K562 (cell line): ENCODE data around the gene LTN1. TPM values are rescaled to one million over a fixed set of nuclear protein-coding genes. Genes with fewer than 3 reads are reported as not detected.

Experiments
- CBX3 ChIP-seq, 2 experiments: IDR thresholded peaks; 1 replicate in 1 of 2; 2 replicates in 1 of 2; pipeline ENCODE4 v1.6.1; 2012; ENCODE audit warnings: inconsistent platforms in 2 of 2, low read length in 2 of 2, borderline replicate concordance in 1 of 2, control low read depth in 1 of 2
- E2F5 ChIP-seq: sonication (generic); formaldehyde crosslinking; IDR thresholded peaks from 2 replicates; pipeline ENCODE4 v1.8.0; 2022; ENCODE audit warnings: mild to moderate bottlenecking, missing genetic modification reagents
- HNRNPH1 ChIP-seq: fragments of 200-400 bp; formaldehyde crosslinking; optimal IDR thresholded peaks from 2 replicates; pipeline ENCODE3; 2017; ENCODE audit warnings: low read depth, mild to moderate bottlenecking, low read length, moderate library complexity
- NR3C1 ChIP-seq: sonication (generic); formaldehyde crosslinking; IDR thresholded peaks from 2 replicates; pipeline ENCODE4 v1.8.1; 2022; ENCODE audit warnings: missing genetic modification reagents
- PCBP1 ChIP-seq: fragments of 200-400 bp; formaldehyde crosslinking; IDR thresholded peaks from 2 replicates; pipeline ENCODE4 v1.6.1; 2018; ENCODE audit warnings: mild to moderate bottlenecking, low read depth, low read length; ENCODE audit not compliant: poor library complexity, severe bottlenecking
- PPARD ChIP-seq: fragments of 250-450 bp; sonication (Bioruptor Pico); IDR thresholded peaks from 2 replicates; pipeline ENCODE4 v1.8.0; 2022; ENCODE audit warnings: inconsistent platforms, mild to moderate bottlenecking, moderate library complexity
- PTRF ChIP-seq: fragments of 450-650 bp; IDR thresholded peaks from 2 replicates; pipeline ENCODE4 v1.6.1; 2016; ENCODE audit warnings: mild to moderate bottlenecking, missing genetic modification characterization, missing compliant biosample characterization
- RFX1 ChIP-seq: fragments of 450-650 bp; IDR thresholded peaks from 2 replicates; pipeline ENCODE4 v1.6.1; 2016; ENCODE audit warnings: mild to moderate bottlenecking, moderate library complexity
- SMAD1 ChIP-seq: fragments of 150-350 bp; IDR thresholded peaks from 2 replicates; pipeline ENCODE4 v1.6.1; 2014; ENCODE audit warnings: low read length, low read depth; ENCODE audit not compliant: partially characterized antibody
- SMAD3 ChIP-seq: fragments of 450-650 bp; formaldehyde crosslinking; conservative IDR thresholded peaks from 2 replicates; pipeline ENCODE4 v1.4.0; 2020; ENCODE audit warnings: mild to moderate bottlenecking
- SMAD4 ChIP-seq: fragments of 250-450 bp; sonication (Bioruptor Pico); conservative IDR thresholded peaks from 2 replicates; pipeline ENCODE4 v1.8.0; 2021; ENCODE audit warnings: inconsistent platforms, mild to moderate bottlenecking, moderate library complexity
- TEAD4 ChIP-seq, 2 experiments: sonication (generic) in 1 of 2; formaldehyde crosslinking in 1 of 2; IDR thresholded peaks; 2 replicates each; pipeline versions ENCODE4 v1.6.1 to v1.8.0; 2012 to 2022; ENCODE audit warnings: borderline replicate concordance in 1 of 2, inconsistent platforms in 1 of 2, low read length in 1 of 2, mild to moderate bottlenecking in 1 of 2, missing genetic modification reagents in 1 of 2
- TGIF2 ChIP-seq: sonication (generic); formaldehyde crosslinking; IDR thresholded peaks from 2 replicates; pipeline ENCODE4 v1.8.1; 2022; ENCODE audit warnings: mild to moderate bottlenecking, missing genetic modification reagents, moderate library complexity
- ZBTB17 ChIP-seq: fragments of 450-650 bp; formaldehyde crosslinking; IDR thresholded peaks from 2 replicates; pipeline ENCODE4 v1.4.0; 2020; ENCODE audit warnings: mild to moderate bottlenecking
- ZBTB9 ChIP-seq: fragments of 450-650 bp; formaldehyde crosslinking; IDR thresholded peaks from 2 replicates; pipeline ENCODE4 v1.4.0; 2020; ENCODE audit warnings: mild to moderate bottlenecking, moderate library complexity
- ZNF280B ChIP-seq: fragments of 250-450 bp; sonication (Bioruptor Pico); IDR thresholded peaks from 2 replicates; pipeline ENCODE4 v1.5.1; 2021; ENCODE audit warnings: mild to moderate bottlenecking
- ZNF282 ChIP-seq: sonication (generic); formaldehyde crosslinking; IDR thresholded peaks from 2 replicates; pipeline ENCODE4 v1.8.1; 2023; ENCODE audit warnings: missing genetic modification reagents
- ZNF324 ChIP-seq: fragments of 250-450 bp; sonication (Bioruptor Pico); IDR thresholded peaks from 2 replicates; pipeline ENCODE4 v1.4.0; 2020; ENCODE audit warnings: mild to moderate bottlenecking
- ZNF668 ChIP-seq: fragments of 250-450 bp; sonication (Bioruptor Pico); IDR thresholded peaks from 2 replicates; pipeline ENCODE4 v1.8.0; 2022; ENCODE audit warnings: mild to moderate bottlenecking, inconsistent platforms
- ZNF740 ChIP-seq, 3 experiments: fragments of 200-800 bp in 1 of 3; sonication (Bioruptor generic) in 1 of 3; sonication (generic) in 1 of 3; formaldehyde crosslinking in 1 of 3; IDR thresholded peaks; 2 replicates each; pipeline versions ENCODE4 v1.6.1 to v1.8.0; 2016 to 2022; ENCODE audit warnings: mild to moderate bottlenecking in 2 of 3, missing compliant biosample characterization in 2 of 3, missing genetic modification characterization in 2 of 3, missing genetic modification reagents in 1 of 3
- ZNF778 ChIP-seq: fragments of 450-650 bp; formaldehyde crosslinking; IDR thresholded peaks from 2 replicates; pipeline ENCODE4 v1.4.0; 2020; ENCODE audit warnings: mild to moderate bottlenecking, moderate library complexity
- ZNF830 ChIP-seq: fragments of 250-450 bp; sonication (Bioruptor Pico); IDR thresholded peaks from 2 replicates; pipeline ENCODE4 v1.5.0; 2021; ENCODE audit warnings: mild to moderate bottlenecking
- polyA plus RNA-seq, 8 experiments: library from polyadenylated mRNA; depleted of rRNA in 4 of 8; stranded (reverse) in 5 of 8; unstranded in 3 of 8; fragments of >200 nt; fragmentation: Nextera tagmentation in 2 of 8; fragmentation: Illumina TruSeq in 1 of 8; extraction: Ambion mirVana in 2 of 8; extraction: Trizol in 1 of 8; gene quantifications; 2 replicates each; pipeline versions ENCODE4 v1.2.1 to v1.2.3, GENCODE V29; 2011 to 2014; ENCODE audit warnings: inconsistent platforms in 1 of 8, missing spikeins in 1 of 8
- total RNA-seq, 7 experiments: library from RNA; depleted of rRNA in 6 of 7; stranded (reverse); fragments of >200 nt in 6 of 7; fragmentation: Illumina TruSeq in 2 of 7; extraction: Trizol in 2 of 7; gene quantifications; 2 replicates each; pipeline versions ENCODE4 v1.2.1 to v1.2.3, GENCODE V29; 2011 to 2021; ENCODE audit warnings: low replicate concordance in 1 of 7

LTN1 gene
- total and polyA plus RNA-seq, 9 of the 15 experiments (the other 6 are each of a cell fraction or from before 2014, with no cell fraction given) = 15.7 to 49.6 (median 28.7) TPM

- TF ChIP-seq PCBP1 = no peak
- no peak for TF ChIP-seq TGIF2
- peak; percentile 82 for TF ChIP-seq SMAD1
- peak; percentile 97; the same call in 1 of the 2 replicates for TF ChIP-seq ZNF282
- no peak for TF ChIP-seq PPARD (CRISPR knock-in tag)
- TF ChIP-seq E2F5 (CRISPR knock-in tag) = 0 out of 2 replicates have a peak, but pooled peaks have one; percentile 87
- peak; percentile 82; the same call in 1 of the 2 replicates for TF ChIP-seq ZNF830 (CRISPR knock-in tag)
- peak; percentile 89 for TF ChIP-seq ZNF740 (CRISPR knock-in tag; IDR thresholded peaks at IDR 0.05)
- no peak for TF ChIP-seq ZNF740 (tag; IDR thresholded peaks at IDR 0.05)
- peak; percentile 81; the same call in 1 of the 2 replicates for TF ChIP-seq SMAD4 (CRISPR knock-in tag)
- TF ChIP-seq TEAD4 (IDR thresholded peaks at IDR 0.05; ENCODE audit: low read length) = peak; percentile 41; the same call in 1 of the 2 replicates
- peak; percentile 80; the same call in 1 of the 2 replicates for TF ChIP-seq TEAD4 (CRISPR knock-in tag; IDR thresholded peaks at IDR 0.05; ENCODE audit: borderline replicate concordance)
- TF ChIP-seq ZNF778 (CRISPR knock-in tag) = no peak
- TF ChIP-seq ZNF324 (CRISPR knock-in tag) = no peak
- no peak for TF ChIP-seq HNRNPH1
- TF ChIP-seq ZNF668 (CRISPR knock-in tag) = no peak
- peak; percentile 66 for TF ChIP-seq RFX1
- TF ChIP-seq SMAD3 (CRISPR knock-in tag) = peak; percentile 92
- no peak for TF ChIP-seq ZNF280B
- TF ChIP-seq PTRF (tag) = no peak
- peak; percentile 96 for TF ChIP-seq NR3C1 (CRISPR knock-in tag)
- TF ChIP-seq CBX3 (IDR thresholded peaks at IDR 0.05; ENCODE audit: borderline replicate concordance in 1 of 2, low read length in 2 of 2) = peak in 1 of 2 experiments; percentile 97; a peak in 2 of 3 replicates
- peak; percentile 96; the same call in 1 of the 2 replicates for TF ChIP-seq ZBTB9 (CRISPR knock-in tag)
- peak; percentile 92 for TF ChIP-seq ZBTB17 (CRISPR knock-in tag)
Observed at GRCh38 chr21:28884976-28885852, 107.5 kb downstream of the LTN1 start (continued).
